GM19395 (cell line): ENCODE results near the gene POLR2I.

ENCODE experiments used
- ATAC-seq: cut with Tn5 transposase; IDR thresholded peaks from one replicate; pipeline ENCODE4 v1.9.1; 2021; ENCODE audit warnings: mild to moderate bottlenecking, moderate library complexity; ENCODE audit not compliant: unreplicated experiment

The POLR2I gene

GRCh38 chr19:36064826-36065225 lies 49.8 kb downstream of the POLR2I start:
- ATAC-seq: no peak
